Measurements from ENCODE around the gene TAPT1. TPM values are rescaled to one million over a fixed set of nuclear protein-coding genes. Genes with fewer than 3 reads are reported as not detected.

The TAPT1 gene
- total RNA-seq, 6 donors from 2014 or later: 22.3 to 79.0 (median 48.1) TPM

- TF ChIP-seq POLR2A (IDR thresholded peaks at IDR 0.05) (peak in 1 of 4 donors; percentile 5), CTCF (IDR thresholded peaks at IDR 0.05) (no peak), EP300 (IDR thresholded peaks at IDR 0.05) (no peak), POLR2AphosphoS5 (IDR thresholded peaks at IDR 0.05) (no peak)
- Histone ChIP-seq H3K36me3 (no peaks in the 10 kb centered on the region), H3K27me3 (no peaks in the 10 kb centered on the region), H3K4me1 (peaks cover 32 to 51% (median 40%) of the 10 kb centered on the region in 4 donors), H3K4me3 (peak overlapping the region; percentile 53 to 96 (median 90)), H3K27ac (peak overlapping the region; percentile 90 to 100 (median 94)), H3K9me3 (no peaks in the 10 kb centered on the region)
- DNase-seq (peak in 1 of 2 donors; percentile 47), ATAC-seq (ENCODE audit: low FRiP score in 2 of 2) (peak; percentile 31 to 47)
- 5 to 8% methylated on average over 19 to 20 of the region's 20 CpGs for WGBS, 2 donors
Measured at GRCh38 chr4:16227462-16227868, 1.2 kb upstream of the TAPT1 start.

GRCh38 chr4:16226816-16227461 is 668 bp upstream of the TAPT1 start:
- no peak for TF ChIP-seq CTCF (IDR thresholded peaks at IDR 0.05)
- peak in 1 of 4 donors; percentile 36 for TF ChIP-seq POLR2A (IDR thresholded peaks at IDR 0.05)
- TF ChIP-seq POLR2AphosphoS5 (IDR thresholded peaks at IDR 0.05): peak in 1 of 2 donors; percentile 6
- WGBS, 2 donors: 0 to 1% methylated on average over 8 to 28 of the region's 57 CpGs

GRCh38 chr4:16225167-16225862 is 956 bp downstream of the TAPT1 start:
- H3K27me3 ChIP-seq: no peaks in the 10 kb centered on the region
- no peaks in the 10 kb centered on the region for H3K9me3 ChIP-seq
- DNase-seq: no peak
- TF ChIP-seq POLR2A (IDR thresholded peaks at IDR 0.05) (no peak), CTCF (IDR thresholded peaks at IDR 0.05) (no peak), EP300 (IDR thresholded peaks at IDR 0.05) (no peak)
- H3K4me1 ChIP-seq: peaks cover 36 to 51% (median 39%) of the 10 kb centered on the region in 4 donors
- no peak for ATAC-seq (ENCODE audit: low FRiP score in 2 of 2)
- H3K27ac ChIP-seq: peak overlapping the region; percentile 90 to 100 (median 94)
- H3K36me3 ChIP-seq: no peaks in the 10 kb centered on the region
- 3 to 7% methylated on average over 6 of the region's 6 CpGs for whole genome bisulfite sequencing, 2 donors
- H3K4me3 ChIP-seq: peak overlapping the region; percentile 35 to 96 (median 90)

More at GRCh38 chr4:16226816-16227461, 668 bp upstream of the TAPT1 start:
- peak overlapping the region; percentile 53 to 96 (median 90) for H3K4me3 ChIP-seq
- H3K9me3 ChIP-seq: no peaks in the 10 kb centered on the region
- no peaks in the 10 kb centered on the region for H3K27me3 ChIP-seq
- H3K4me1 ChIP-seq: peaks cover 36 to 53% (median 40%) of the 10 kb centered on the region in 4 donors
- H3K36me3 ChIP-seq: no peaks in the 10 kb centered on the region
- peak; percentile 64 to 69 for ATAC-seq (ENCODE audit: low FRiP score in 2 of 2)
- peak; percentile 71 to 93 for DNase-seq
- H3K27ac ChIP-seq: peak overlapping the region; percentile 90 to 100 (median 94)

- peaks cover 36 to 51% (median 39%) of the 10 kb centered on the region in 4 donors for H3K4me1 ChIP-seq
- DNase-seq (no peak), ATAC-seq (ENCODE audit: low FRiP score in 2 of 2) (no peak)
- peak overlapping the region in 3 of 4 donors; percentile 50 to 100 (median 97) for H3K27ac ChIP-seq
- H3K27me3 ChIP-seq: no peaks in the 10 kb centered on the region
- H3K9me3 ChIP-seq: no peaks in the 10 kb centered on the region
- H3K36me3 ChIP-seq: peaks cover 0 to 2% (median 0%) of the 10 kb centered on the region in 4 donors
- peak overlapping the region in 3 of 4 donors; percentile 89 to 96 (median 92) for H3K4me3 ChIP-seq
- WGBS, 2 donors: 38 to 50% methylated on average over 6 of the region's 6 CpGs
- TF ChIP-seq POLR2A (IDR thresholded peaks at IDR 0.05): no peak
- no peak for TF ChIP-seq EP300 (IDR thresholded peaks at IDR 0.05)
- no peak for TF ChIP-seq CTCF (IDR thresholded peaks at IDR 0.05)
- no peak for TF ChIP-seq POLR2AphosphoS5 (IDR thresholded peaks at IDR 0.05)
Measured at GRCh38 chr4:16224264-16225166, 1.8 kb downstream of the TAPT1 start.

Data from upper lobe of left lung (tissue), 6 donors.